Thyroid gland (tissue), 4 donors: ENCODE results near the gene UNC13A. TPM values are rescaled to one million over a fixed set of nuclear protein-coding genes. Genes with fewer than 3 reads are reported as not detected.

Experiments used
- DNase-seq, 2 donors: peaks; one replicate each; pipeline ENCODE4 v3.0.0-alpha.2; 2019
- H3K27ac ChIP-seq, 3 donors: fragments of 200-600 bp; sonication (generic); 1 replicate in 2 of 3; 2 replicates in 1 of 3; pipeline ENCODE4 v1.5.1; 2016 to 2019; ENCODE audit warnings: mild to moderate bottlenecking in 1 of 3, moderate library complexity in 1 of 3
- H3K27me3 ChIP-seq: fragments of 200-600 bp; sonication (generic); one replicate; pipeline ENCODE4 v1.5.1; 2019
- H3K36me3 ChIP-seq, 2 donors: fragments of 200-600 bp; sonication (generic); one replicate each; pipeline ENCODE4 v1.5.1; 2016 to 2019
- H3K4me1 ChIP-seq, 2 donors: fragments of 200-600 bp; sonication (generic); one replicate each; pipeline ENCODE4 v1.5.1; 2017 to 2019
- H3K4me3 ChIP-seq, 3 donors: fragments of 200-600 bp; sonication (generic); replicated peaks in 1 of 3; 1 replicate in 2 of 3; 2 replicates in 1 of 3; pipeline ENCODE4 v1.5.1; 2016; ENCODE audit warnings: mild to moderate bottlenecking in 1 of 3
- H3K9me3 ChIP-seq: fragments of 200-600 bp; sonication (generic); one replicate; pipeline ENCODE4 v1.5.1; 2017
- POLR2A ChIP-seq, 2 donors: fragments of 450-650 bp; IDR thresholded peaks; one replicate each; pipeline ENCODE4 v1.6.1; 2017; ENCODE audit warnings: antibody characterized with exemption in 2 of 2, mild to moderate bottlenecking in 2 of 2, moderate library complexity in 1 of 2
- WGBS, 2 donors: methylation state at CpG; one replicate each; pipeline ENCODE4 v1.1.5; 2017; 5-methylcytosine and 5-hydroxymethylcytosine counted together
- intact Hi-C: fragments of 100-400 bp; cut with DNase I; formaldehyde crosslinking; loops from one replicate; pipeline ENCODE4 v1.15.1; 2023
- total RNA-seq, 4 donors: library from RNA; depleted of rRNA; stranded (reverse); fragments of >200 nt; gene quantifications; one replicate each; pipeline ENCODE4 v1.2.3, GENCODE V29; 2016
- TF ChIP-seq, protein P1 (sequence below), 6 experiments: fragments of 200-600 bp in 3 of 6; fragments of 450-650 bp in 3 of 6; sonication (generic) in 3 of 6; IDR thresholded peaks; one replicate each; pipeline ENCODE4 v1.5.1; 2016 to 2019; ENCODE audit warnings: antibody characterized with exemption in 6 of 6, mild to moderate bottlenecking in 2 of 6, inconsistent platforms in 1 of 6, moderate library complexity in 1 of 6

UNC13A gene
- total RNA-seq, 4 donors from 2014 or later, result under 0.01 to 2.7 (median 0.21) TPM

DNA sequence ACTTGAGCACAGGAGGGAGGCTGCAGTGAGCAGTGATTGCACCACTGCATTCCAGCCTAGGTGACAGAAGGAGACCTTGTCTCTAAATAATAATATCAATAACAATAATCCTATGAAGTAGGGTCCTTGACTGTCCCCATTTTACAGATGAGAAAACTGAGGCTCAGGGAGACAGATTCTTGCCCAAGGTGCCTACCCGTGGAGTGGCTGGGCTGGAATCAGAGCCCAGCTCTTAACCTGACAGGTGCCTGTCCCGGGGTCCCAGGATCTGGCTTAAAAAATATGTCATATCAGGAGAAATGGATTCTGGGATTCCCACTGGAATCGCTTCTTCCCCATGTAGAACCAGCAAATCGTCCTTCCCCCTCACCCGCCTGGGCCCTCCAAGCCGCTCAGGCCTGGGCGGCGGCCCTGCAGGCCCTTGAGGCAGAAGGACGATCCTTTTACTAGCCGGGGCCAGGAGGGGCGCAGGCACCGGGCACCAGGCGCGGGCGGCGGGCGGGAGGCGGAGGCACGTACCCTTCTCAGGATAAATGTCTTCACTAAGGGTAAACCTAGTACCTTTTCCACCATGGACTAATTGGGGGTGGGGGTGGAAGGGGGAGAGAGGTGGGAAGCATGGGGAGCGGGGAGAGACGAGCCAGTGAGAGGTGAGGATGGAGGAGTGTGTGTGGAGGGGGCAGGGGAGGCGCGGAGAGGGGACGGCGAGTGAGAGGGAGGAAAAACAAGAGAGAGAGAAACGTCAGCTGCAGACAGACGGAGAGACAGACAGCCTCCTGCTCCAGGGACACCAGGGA lies 72.1 kb downstream of the UNC13A start:
- no peak overlapping the region for H3K27ac ChIP-seq
- TF ChIP-seq, protein P1, sequence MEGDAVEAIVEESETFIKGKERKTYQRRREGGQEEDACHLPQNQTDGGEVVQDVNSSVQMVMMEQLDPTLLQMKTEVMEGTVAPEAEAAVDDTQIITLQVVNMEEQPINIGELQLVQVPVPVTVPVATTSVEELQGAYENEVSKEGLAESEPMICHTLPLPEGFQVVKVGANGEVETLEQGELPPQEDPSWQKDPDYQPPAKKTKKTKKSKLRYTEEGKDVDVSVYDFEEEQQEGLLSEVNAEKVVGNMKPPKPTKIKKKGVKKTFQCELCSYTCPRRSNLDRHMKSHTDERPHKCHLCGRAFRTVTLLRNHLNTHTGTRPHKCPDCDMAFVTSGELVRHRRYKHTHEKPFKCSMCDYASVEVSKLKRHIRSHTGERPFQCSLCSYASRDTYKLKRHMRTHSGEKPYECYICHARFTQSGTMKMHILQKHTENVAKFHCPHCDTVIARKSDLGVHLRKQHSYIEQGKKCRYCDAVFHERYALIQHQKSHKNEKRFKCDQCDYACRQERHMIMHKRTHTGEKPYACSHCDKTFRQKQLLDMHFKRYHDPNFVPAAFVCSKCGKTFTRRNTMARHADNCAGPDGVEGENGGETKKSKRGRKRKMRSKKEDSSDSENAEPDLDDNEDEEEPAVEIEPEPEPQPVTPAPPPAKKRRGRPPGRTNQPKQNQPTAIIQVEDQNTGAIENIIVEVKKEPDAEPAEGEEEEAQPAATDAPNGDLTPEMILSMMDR (IDR thresholded peaks at IDR 0.05), result no peak
- no peak overlapping the region for H3K4me3 ChIP-seq
- H3K27me3 ChIP-seq, result no peaks in the 10 kb centered on the region
- intact Hi-C loops, result no loop called here
- 25 to 30% methylated on average over 20 to 24 of the region's 27 CpGs for WGBS, 2 donors
- DNase-seq, result no peak
- H3K36me3 ChIP-seq, result no peaks in the 10 kb centered on the region
- H3K9me3 ChIP-seq, result no peaks in the 10 kb centered on the region
- no peaks in the 10 kb centered on the region for H3K4me1 ChIP-seq

- 83 to 86% methylated on average over 7 to 11 of the region's 12 CpGs for WGBS, 2 donors
These were observed 73.7 kb downstream of the UNC13A start for GRCh38 chr19:17614476-17614875.

DNA sequence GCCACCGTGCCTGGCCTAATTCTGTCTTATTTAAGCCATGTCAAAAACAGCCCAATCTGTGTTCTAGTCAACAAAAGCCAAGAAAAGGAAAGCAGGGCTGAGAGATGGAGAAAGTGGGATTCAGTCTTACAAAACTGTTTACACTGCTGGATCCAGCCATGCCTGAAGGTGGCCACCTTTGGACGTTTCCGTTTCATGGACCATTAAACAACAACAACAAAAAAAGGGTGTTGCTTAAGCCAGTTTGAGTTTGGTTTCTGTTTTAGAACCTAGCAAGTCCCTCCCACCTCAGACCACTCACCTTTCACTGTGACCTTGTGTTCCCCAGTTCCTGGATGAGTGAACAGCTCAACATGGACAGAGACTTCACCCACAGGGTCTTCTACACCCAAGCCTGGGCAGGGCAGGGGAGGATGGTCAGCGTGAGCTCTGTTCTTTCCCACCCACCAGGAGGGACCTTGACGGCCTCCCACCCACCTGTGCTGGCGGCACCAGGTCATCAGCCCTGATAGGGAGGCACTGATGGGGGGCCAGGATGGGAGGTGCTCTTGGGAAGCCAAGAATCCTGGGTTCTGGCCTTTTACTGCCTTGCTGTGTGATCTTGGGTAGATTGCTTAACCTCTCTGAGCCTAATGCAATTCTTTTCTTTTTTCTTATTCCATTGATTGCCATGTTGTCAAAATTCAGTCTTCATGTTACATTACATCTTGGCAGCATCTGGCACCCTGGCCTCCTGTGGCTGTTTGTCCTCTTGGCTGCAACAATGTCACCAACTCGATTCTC lies 76.5 kb downstream of the UNC13A start:
- intact Hi-C loops, result no loop called here
- H3K27me3 ChIP-seq, result no peaks in the 10 kb centered on the region
- WGBS, 2 donors, result 66 to 73% methylated on average over 6 to 7 of the region's 7 CpGs

More at GRCh38 chr19:17614476-17614875, 73.7 kb downstream of the UNC13A start:
- no peaks in the 10 kb centered on the region for H3K27me3 ChIP-seq
- TF ChIP-seq POLR2A (IDR thresholded peaks at IDR 0.05), result no peak
- TF ChIP-seq, protein P1 (IDR thresholded peaks at IDR 0.05), result no peak
- no peaks in the 10 kb centered on the region for H3K9me3 ChIP-seq
- no peaks in the 10 kb centered on the region for H3K36me3 ChIP-seq
- no peak for DNase-seq
- H3K4me3 ChIP-seq, result no peak overlapping the region
- H3K4me1 ChIP-seq, result no peaks in the 10 kb centered on the region
- H3K27ac ChIP-seq, result no peak overlapping the region
- intact Hi-C loops, result no loop called here

GRCh38 chr19:17610384-17610783 lies 77.8 kb downstream of the UNC13A start:
- Histone ChIP-seq H3K4me3 (no peak overlapping the region), H3K9me3 (no peaks in the 10 kb centered on the region), H3K27ac (no peak overlapping the region), H3K36me3 (no peaks in the 10 kb centered on the region), H3K27me3 (no peaks in the 10 kb centered on the region), H3K4me1 (peaks cover 0 to 11% of the 10 kb centered on the region in 2 donors)
- 64 to 65% methylated on average over 7 of the region's 7 CpGs for WGBS, 2 donors
- no peak for TF ChIP-seq POLR2A (IDR thresholded peaks at IDR 0.05)
- TF ChIP-seq, protein P1 (IDR thresholded peaks at IDR 0.05), result no peak
- no peak for DNase-seq
- intact Hi-C loops, result no loop called here

More for the DNA sequence above, 76.5 kb downstream of the UNC13A start:
- no peaks in the 10 kb centered on the region for H3K9me3 ChIP-seq
- no peak overlapping the region for H3K4me3 ChIP-seq
- no peaks in the 10 kb centered on the region for H3K36me3 ChIP-seq
- TF ChIP-seq, protein P1 (IDR thresholded peaks at IDR 0.05), result no peak
- TF ChIP-seq POLR2A (IDR thresholded peaks at IDR 0.05), result no peak
- no peak overlapping the region for H3K27ac ChIP-seq
- no peak for DNase-seq
- H3K4me1 ChIP-seq, result no peaks in the 10 kb centered on the region

DNA sequence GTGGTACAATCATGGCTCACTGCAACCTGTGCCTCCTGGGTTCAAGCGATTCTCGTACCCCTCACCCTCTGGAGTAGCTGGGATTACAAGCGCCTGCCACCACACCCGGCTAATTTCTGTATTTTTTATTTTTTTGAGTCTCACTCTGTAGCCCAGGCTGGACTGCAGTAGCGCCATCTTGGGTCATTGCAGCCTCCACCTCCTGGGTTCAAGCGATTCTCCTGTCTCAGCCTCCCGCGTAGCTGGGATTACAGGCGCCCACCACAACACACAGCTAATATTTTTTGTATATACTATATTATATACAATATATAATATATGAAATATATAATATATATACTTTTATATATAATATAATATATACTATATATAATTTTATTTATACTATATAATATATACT lies 80.2 kb downstream of the UNC13A start:
- DNase-seq, result no peak
- TF ChIP-seq POLR2A (IDR thresholded peaks at IDR 0.05), result no peak
- TF ChIP-seq, protein P1 (IDR thresholded peaks at IDR 0.05), result no peak
- Histone ChIP-seq H3K9me3 (no peaks in the 10 kb centered on the region), H3K27ac (no peak overlapping the region), H3K27me3 (no peaks in the 10 kb centered on the region), H3K4me1 (peaks cover 0 to 11% of the 10 kb centered on the region in 2 donors), H3K36me3 (no peaks in the 10 kb centered on the region), H3K4me3 (no peak overlapping the region)
- intact Hi-C loops, result loop anchor here (10.0 kb wide), 1 partner anchor 167 kb away; no protein-coding TSS in a partner anchor
- WGBS, 2 donors, result 96 to 97% methylated on average over 9 of the region's 9 CpGs
